H9 (cell line): ENCODE data around the gene TGM4. TPM values are rescaled to one million over a fixed set of nuclear protein-coding genes. Genes with fewer than 3 reads are reported as not detected.

Experiments
- DNase-seq: peaks from one replicate; pipeline ENCODE4 v3.0.0-alpha.2; 2017
- H2AFZ ChIP-seq: one replicate; pipeline ENCODE4 v1.6.1; 2013; ENCODE audit warnings: mild to moderate bottlenecking, low read length, control low read depth, moderate library complexity
- H2AK5ac ChIP-seq: 2 replicates; pipeline ENCODE4 v1.6.1; 2013; ENCODE audit warnings: low read length, control low read depth, mixed read lengths; ENCODE audit not compliant: insufficient read length
- H2BK120ac ChIP-seq: one replicate; pipeline ENCODE4 v1.6.1; 2013; ENCODE audit warnings: low read depth, mild to moderate bottlenecking, low read length, control low read depth, inconsistent platforms; ENCODE audit not compliant: poor library complexity, severe bottlenecking
- H2BK12ac ChIP-seq: 2 replicates; pipeline ENCODE4 v1.6.1; 2013; ENCODE audit warnings: low read length, control low read depth, mixed read lengths, low read depth; ENCODE audit not compliant: insufficient read length
- H2BK15ac ChIP-seq: 2 replicates; pipeline ENCODE4 v1.6.1; 2013; ENCODE audit warnings: low read depth, low read length, control low read depth
- H2BK20ac ChIP-seq: one replicate; pipeline ENCODE4 v1.6.1; 2013; ENCODE audit warnings: low read depth, mild to moderate bottlenecking, low read length, control low read depth, inconsistent platforms; ENCODE audit not compliant: poor library complexity, severe bottlenecking
- H2BK5ac ChIP-seq: 2 replicates; pipeline ENCODE4 v1.6.1; 2013; ENCODE audit warnings: low read length, control low read depth, mixed read lengths; ENCODE audit not compliant: insufficient read length
- H3K14ac ChIP-seq: 2 replicates; pipeline ENCODE4 v1.6.1; 2013; ENCODE audit warnings: low read length, control low read depth; ENCODE audit not compliant: insufficient read depth
- H3K18ac ChIP-seq: 2 replicates; pipeline ENCODE4 v1.6.1; 2013; ENCODE audit warnings: low read depth, mild to moderate bottlenecking, mixed read lengths, low read length, control low read depth; ENCODE audit not compliant: insufficient read length
- H3K23ac ChIP-seq: 2 replicates; pipeline ENCODE4 v1.6.1; 2013; ENCODE audit warnings: low read length, control low read depth, mixed read lengths, low read depth; ENCODE audit not compliant: insufficient read length
- H3K23me2 ChIP-seq: 2 replicates; pipeline ENCODE4 v1.6.1; 2013; ENCODE audit warnings: low read depth, mild to moderate bottlenecking, mixed read lengths, low read length, control low read depth; ENCODE audit not compliant: insufficient read length, poor library complexity, severe bottlenecking
- H3K27ac ChIP-seq: 2 replicates; pipeline ENCODE4 v1.5.1; 2013; ENCODE audit warnings: low read length, control low read depth, mixed read lengths, low read depth; ENCODE audit not compliant: insufficient read length
- H3K27me3 ChIP-seq: 2 replicates; pipeline ENCODE4 v1.6.1; 2013; ENCODE audit warnings: low read length, control low read depth, inconsistent platforms; ENCODE audit not compliant: insufficient read depth
- H3K4ac ChIP-seq: 2 replicates; pipeline ENCODE4 v1.6.1; 2013; ENCODE audit warnings: low read depth, mild to moderate bottlenecking, control low read depth, inconsistent platforms, low read length, moderate library complexity
- H3K4me1 ChIP-seq: 2 replicates; pipeline ENCODE4 v1.6.1; 2013; ENCODE audit warnings: low read length, control low read depth, inconsistent platforms; ENCODE audit not compliant: insufficient read depth
- H3K4me2 ChIP-seq: 2 replicates; pipeline ENCODE4 v1.6.1; 2013; ENCODE audit warnings: low read length, control low read depth, mixed read lengths; ENCODE audit not compliant: insufficient read length, insufficient read depth
- H3K56ac ChIP-seq: 2 replicates; pipeline ENCODE4 v1.6.1; 2013; ENCODE audit warnings: low read depth, mild to moderate bottlenecking, mixed read lengths, low read length, control low read depth; ENCODE audit not compliant: insufficient read length
- H3K79me1 ChIP-seq: 2 replicates; pipeline ENCODE4 v1.6.1; 2013; ENCODE audit warnings: low read depth, mild to moderate bottlenecking, moderate library complexity, low read length, control low read depth, inconsistent platforms; ENCODE audit not compliant: insufficient read depth, poor library complexity, severe bottlenecking
- H3K79me2 ChIP-seq: 2 replicates; pipeline ENCODE4 v1.6.1; 2013; ENCODE audit warnings: low read length, control low read depth, inconsistent platforms; ENCODE audit not compliant: insufficient read depth
- H3K9ac ChIP-seq: 2 replicates; pipeline ENCODE4 v1.6.1; 2013; ENCODE audit warnings: low read length, control low read depth, mixed read lengths; ENCODE audit not compliant: insufficient read length; ENCODE audit errors: extremely low read depth
- H3K9me3 ChIP-seq: one replicate; pipeline ENCODE4 v1.6.1; 2013; ENCODE audit warnings: low read depth, low read length, inconsistent platforms; ENCODE audit not compliant: control insufficient read depth
- H3T11ph ChIP-seq: one replicate; pipeline ENCODE4 v1.6.1; 2013; ENCODE audit warnings: mild to moderate bottlenecking, low read length, control low read depth, inconsistent platforms
- H4K20me1 ChIP-seq: one replicate; pipeline ENCODE4 v1.6.1; 2013; ENCODE audit not compliant: control insufficient read depth, insufficient read length, insufficient read depth
- H4K5ac ChIP-seq: 2 replicates; pipeline ENCODE4 v1.6.1; 2013; ENCODE audit warnings: low read depth, mild to moderate bottlenecking, mixed read lengths, low read length, control low read depth; ENCODE audit not compliant: insufficient read length
- H4K8ac ChIP-seq: replicated peaks from 2 replicates; pipeline ENCODE4 v1.6.1; 2013; ENCODE audit warnings: low read length, control low read depth, mixed read lengths, low read depth; ENCODE audit not compliant: insufficient read length
- H4K91ac ChIP-seq: 2 replicates; pipeline ENCODE4 v1.6.1; 2013; ENCODE audit warnings: low read depth, mild to moderate bottlenecking, moderate library complexity, mixed read lengths, low read length, control low read depth; ENCODE audit not compliant: insufficient read length
- H3K27ac Mint-ChIP-seq, 3 experiments: 2 replicates in 2 of 3; 3 replicates in 1 of 3; pipeline ENCODE4 v1.8.0; 2020 to 2021; ENCODE audit warnings: mixed read lengths in 3 of 3, mild to moderate bottlenecking in 1 of 3, moderate library complexity in 1 of 3
- H3K27me3 Mint-ChIP-seq: 2 replicates; pipeline ENCODE4 v1.8.0; 2021; ENCODE audit warnings: low read depth, mild to moderate bottlenecking, moderate library complexity, mixed read lengths
- H3K36me3 Mint-ChIP-seq, 3 experiments: 2 replicates in 2 of 3; 3 replicates in 1 of 3; pipeline ENCODE4 v1.8.0; 2020 to 2021; ENCODE audit warnings: low read depth in 3 of 3, mixed read lengths in 3 of 3; ENCODE audit not compliant: insufficient read depth in 1 of 3
- H3K4me1 Mint-ChIP-seq, 2 experiments: 2 replicates each; pipeline ENCODE4 v1.8.0; 2020; ENCODE audit warnings: mixed read lengths in 2 of 2
- H3K4me3 Mint-ChIP-seq, 2 experiments: 2 replicates in 1 of 2; 3 replicates in 1 of 2; pipeline ENCODE4 v1.8.0; 2020 to 2021; ENCODE audit warnings: mild to moderate bottlenecking in 2 of 2, mixed read lengths in 2 of 2, moderate library complexity in 1 of 2
- H3K9me3 Mint-ChIP-seq, 2 experiments: 2 replicates in 1 of 2; 3 replicates in 1 of 2; pipeline ENCODE4 v1.8.0; 2020; ENCODE audit warnings: mild to moderate bottlenecking in 2 of 2, mixed read lengths in 2 of 2, moderate library complexity in 1 of 2
- CTCF ChIP-seq: fragments of 200-600 bp; sonication (generic); conservative IDR thresholded peaks from 3 replicates; pipeline ENCODE4 v1.8.0; 2021; ENCODE audit warnings: antibody characterized with exemption, mild to moderate bottlenecking
- WGBS: extraction: QIAGEN DNeasy Blood & Tissue Kit; methylation state at CpG from one replicate; pipeline ENCODE4 v1.1.7; 2013; ENCODE audit warnings: missing lambda C conversion rate, low lambda C conversion rate, mixed read lengths; ENCODE audit not compliant: insufficient read length; ENCODE audit errors: extremely low coverage; 5-methylcytosine and 5-hydroxymethylcytosine counted together
- total RNA-seq: library from RNA; stranded (reverse); gene quantifications from 2 replicates; pipeline ENCODE4 v1.2.1, GENCODE V29; 2021

TGM4 gene
- total RNA-seq, 1 experiment from 2014 or later: not detected

- Histone ChIP-seq H3K27ac (no peak overlapping the region), H4K8ac (no peak overlapping the region), H3K79me1 (no peaks in the 10 kb centered on the region), H3K18ac (no peak overlapping the region), H2AFZ (no peak overlapping the region), H3K4me1 (peaks cover 3% of the 10 kb centered on the region; the same call in 1 of the 2 replicates), H3K14ac (no peak overlapping the region), H3K4ac (no peak overlapping the region), H2BK20ac (no peak overlapping the region), H3K56ac (no peak overlapping the region), H2AK5ac (no peak overlapping the region), H3T11ph (no peak overlapping the region), H4K91ac (no peak overlapping the region), H2BK12ac (no peak overlapping the region), H3K23ac (no peak overlapping the region), H2BK120ac (no peak overlapping the region), H2BK5ac (no peak overlapping the region), H3K9me3 (no peaks in the 10 kb centered on the region), H2BK15ac (no peak overlapping the region), H3K4me2 (no peak overlapping the region), H3K9ac (no peak overlapping the region), H3K27me3 (no peaks in the 10 kb centered on the region), H3K79me2 (no peaks in the 10 kb centered on the region; the same call in 1 of the 2 replicates), H4K5ac (no peak overlapping the region), H3K23me2 (no peaks in the 10 kb centered on the region), H4K20me1 (no peaks in the 10 kb centered on the region)
- no peak for TF ChIP-seq CTCF
- H3K9me3 Mint-ChIP-seq: no peaks in the 10 kb centered on the region
- H3K36me3 Mint-ChIP-seq: peaks cover 2 to 14% (median 12%) of the 10 kb centered on the region in 3 experiments; a peak in 5 of 7 replicates
- WGBS: no CpG with 5 or more reads among the region's 5 CpGs
- no peak overlapping the region for H3K27ac Mint-ChIP-seq
- no peak overlapping the region for H3K4me3 Mint-ChIP-seq
- H3K27me3 Mint-ChIP-seq: no peaks in the 10 kb centered on the region
- DNase-seq: no peak
- H3K4me1 Mint-ChIP-seq: peaks cover 7 to 10% of the 10 kb centered on the region in 2 experiments
Observed at GRCh38 chr3:44954304-44954703, 79.9 kb downstream of the TGM4 start.
